H9 (cell line): ENCODE measurements around the gene GCLC. TPM values are rescaled to one million over a fixed set of nuclear protein-coding genes. Genes with fewer than 3 reads are reported as not detected.

Experiments used
- DNase-seq: peaks from one replicate; pipeline ENCODE4 v3.0.0-alpha.2; 2017
- H2AFZ ChIP-seq: one replicate; pipeline ENCODE4 v1.6.1; 2013; ENCODE audit warnings: mild to moderate bottlenecking, low read length, control low read depth, moderate library complexity
- H2AK5ac ChIP-seq: 2 replicates; pipeline ENCODE4 v1.6.1; 2013; ENCODE audit warnings: low read length, control low read depth, mixed read lengths; ENCODE audit not compliant: insufficient read length
- H2BK120ac ChIP-seq: one replicate; pipeline ENCODE4 v1.6.1; 2013; ENCODE audit warnings: low read depth, mild to moderate bottlenecking, low read length, control low read depth, inconsistent platforms; ENCODE audit not compliant: poor library complexity, severe bottlenecking
- H2BK12ac ChIP-seq: 2 replicates; pipeline ENCODE4 v1.6.1; 2013; ENCODE audit warnings: low read length, control low read depth, mixed read lengths, low read depth; ENCODE audit not compliant: insufficient read length
- H2BK15ac ChIP-seq: 2 replicates; pipeline ENCODE4 v1.6.1; 2013; ENCODE audit warnings: low read depth, low read length, control low read depth
- H2BK20ac ChIP-seq: one replicate; pipeline ENCODE4 v1.6.1; 2013; ENCODE audit warnings: low read depth, mild to moderate bottlenecking, low read length, control low read depth, inconsistent platforms; ENCODE audit not compliant: poor library complexity, severe bottlenecking
- H2BK5ac ChIP-seq: 2 replicates; pipeline ENCODE4 v1.6.1; 2013; ENCODE audit warnings: low read length, control low read depth, mixed read lengths; ENCODE audit not compliant: insufficient read length
- H3K14ac ChIP-seq: 2 replicates; pipeline ENCODE4 v1.6.1; 2013; ENCODE audit warnings: low read length, control low read depth; ENCODE audit not compliant: insufficient read depth
- H3K18ac ChIP-seq: 2 replicates; pipeline ENCODE4 v1.6.1; 2013; ENCODE audit warnings: low read depth, mild to moderate bottlenecking, mixed read lengths, low read length, control low read depth; ENCODE audit not compliant: insufficient read length
- H3K23ac ChIP-seq: 2 replicates; pipeline ENCODE4 v1.6.1; 2013; ENCODE audit warnings: low read length, control low read depth, mixed read lengths, low read depth; ENCODE audit not compliant: insufficient read length
- H3K23me2 ChIP-seq: 2 replicates; pipeline ENCODE4 v1.6.1; 2013; ENCODE audit warnings: low read depth, mild to moderate bottlenecking, mixed read lengths, low read length, control low read depth; ENCODE audit not compliant: insufficient read length, poor library complexity, severe bottlenecking
- H3K27ac ChIP-seq: 2 replicates; pipeline ENCODE4 v1.5.1; 2013; ENCODE audit warnings: low read length, control low read depth, mixed read lengths, low read depth; ENCODE audit not compliant: insufficient read length
- H3K27me3 ChIP-seq: 2 replicates; pipeline ENCODE4 v1.6.1; 2013; ENCODE audit warnings: low read length, control low read depth, inconsistent platforms; ENCODE audit not compliant: insufficient read depth
- H3K4ac ChIP-seq: 2 replicates; pipeline ENCODE4 v1.6.1; 2013; ENCODE audit warnings: low read depth, mild to moderate bottlenecking, control low read depth, inconsistent platforms, low read length, moderate library complexity
- H3K4me1 ChIP-seq: 2 replicates; pipeline ENCODE4 v1.6.1; 2013; ENCODE audit warnings: low read length, control low read depth, inconsistent platforms; ENCODE audit not compliant: insufficient read depth
- H3K4me2 ChIP-seq: 2 replicates; pipeline ENCODE4 v1.6.1; 2013; ENCODE audit warnings: low read length, control low read depth, mixed read lengths; ENCODE audit not compliant: insufficient read length, insufficient read depth
- H3K56ac ChIP-seq: 2 replicates; pipeline ENCODE4 v1.6.1; 2013; ENCODE audit warnings: low read depth, mild to moderate bottlenecking, mixed read lengths, low read length, control low read depth; ENCODE audit not compliant: insufficient read length
- H3K79me1 ChIP-seq: 2 replicates; pipeline ENCODE4 v1.6.1; 2013; ENCODE audit warnings: low read depth, mild to moderate bottlenecking, moderate library complexity, low read length, control low read depth, inconsistent platforms; ENCODE audit not compliant: insufficient read depth, poor library complexity, severe bottlenecking
- H3K79me2 ChIP-seq: 2 replicates; pipeline ENCODE4 v1.6.1; 2013; ENCODE audit warnings: low read length, control low read depth, inconsistent platforms; ENCODE audit not compliant: insufficient read depth
- H3K9ac ChIP-seq: 2 replicates; pipeline ENCODE4 v1.6.1; 2013; ENCODE audit warnings: low read length, control low read depth, mixed read lengths; ENCODE audit not compliant: insufficient read length; ENCODE audit errors: extremely low read depth
- H3K9me3 ChIP-seq: one replicate; pipeline ENCODE4 v1.6.1; 2013; ENCODE audit warnings: low read depth, low read length, inconsistent platforms; ENCODE audit not compliant: control insufficient read depth
- H3T11ph ChIP-seq: one replicate; pipeline ENCODE4 v1.6.1; 2013; ENCODE audit warnings: mild to moderate bottlenecking, low read length, control low read depth, inconsistent platforms
- H4K20me1 ChIP-seq: one replicate; pipeline ENCODE4 v1.6.1; 2013; ENCODE audit not compliant: control insufficient read depth, insufficient read length, insufficient read depth
- H4K5ac ChIP-seq: 2 replicates; pipeline ENCODE4 v1.6.1; 2013; ENCODE audit warnings: low read depth, mild to moderate bottlenecking, mixed read lengths, low read length, control low read depth; ENCODE audit not compliant: insufficient read length
- H4K8ac ChIP-seq: replicated peaks from 2 replicates; pipeline ENCODE4 v1.6.1; 2013; ENCODE audit warnings: low read length, control low read depth, mixed read lengths, low read depth; ENCODE audit not compliant: insufficient read length
- H4K91ac ChIP-seq: 2 replicates; pipeline ENCODE4 v1.6.1; 2013; ENCODE audit warnings: low read depth, mild to moderate bottlenecking, moderate library complexity, mixed read lengths, low read length, control low read depth; ENCODE audit not compliant: insufficient read length
- H3K27ac Mint-ChIP-seq, 3 experiments: 2 replicates in 2 of 3; 3 replicates in 1 of 3; pipeline ENCODE4 v1.8.0; 2020 to 2021; ENCODE audit warnings: mixed read lengths in 3 of 3, mild to moderate bottlenecking in 1 of 3, moderate library complexity in 1 of 3
- H3K27me3 Mint-ChIP-seq: 2 replicates; pipeline ENCODE4 v1.8.0; 2021; ENCODE audit warnings: low read depth, mild to moderate bottlenecking, moderate library complexity, mixed read lengths
- H3K36me3 Mint-ChIP-seq, 3 experiments: 2 replicates in 2 of 3; 3 replicates in 1 of 3; pipeline ENCODE4 v1.8.0; 2020 to 2021; ENCODE audit warnings: low read depth in 3 of 3, mixed read lengths in 3 of 3; ENCODE audit not compliant: insufficient read depth in 1 of 3
- H3K4me1 Mint-ChIP-seq, 2 experiments: 2 replicates each; pipeline ENCODE4 v1.8.0; 2020; ENCODE audit warnings: mixed read lengths in 2 of 2
- H3K4me3 Mint-ChIP-seq, 2 experiments: 2 replicates in 1 of 2; 3 replicates in 1 of 2; pipeline ENCODE4 v1.8.0; 2020 to 2021; ENCODE audit warnings: mild to moderate bottlenecking in 2 of 2, mixed read lengths in 2 of 2, moderate library complexity in 1 of 2
- H3K9me3 Mint-ChIP-seq, 2 experiments: 2 replicates in 1 of 2; 3 replicates in 1 of 2; pipeline ENCODE4 v1.8.0; 2020; ENCODE audit warnings: mild to moderate bottlenecking in 2 of 2, mixed read lengths in 2 of 2, moderate library complexity in 1 of 2
- CTCF ChIP-seq: fragments of 200-600 bp; sonication (generic); conservative IDR thresholded peaks from 3 replicates; pipeline ENCODE4 v1.8.0; 2021; ENCODE audit warnings: antibody characterized with exemption, mild to moderate bottlenecking
- WGBS: extraction: QIAGEN DNeasy Blood & Tissue Kit; methylation state at CpG from one replicate; pipeline ENCODE4 v1.1.7; 2013; ENCODE audit warnings: missing lambda C conversion rate, low lambda C conversion rate, mixed read lengths; ENCODE audit not compliant: insufficient read length; ENCODE audit errors: extremely low coverage; 5-methylcytosine and 5-hydroxymethylcytosine counted together
- total RNA-seq: library from RNA; stranded (reverse); gene quantifications from 2 replicates; pipeline ENCODE4 v1.2.1, GENCODE V29; 2021

GCLC gene
- total RNA-seq, 1 experiment from 2014 or later = 55.5 TPM

GRCh38 chr6:53514677-53515076 is 30.2 kb downstream of the GCLC start:
- Histone ChIP-seq H3K4me2 (no peak overlapping the region), H2BK120ac (no peak overlapping the region), H2AK5ac (no peak overlapping the region), H3K27me3 (no peaks in the 10 kb centered on the region), H4K20me1 (no peaks in the 10 kb centered on the region), H3K18ac (no peak overlapping the region), H4K8ac (no peak overlapping the region), H3K56ac (no peak overlapping the region), H2AFZ (no peak overlapping the region), H3K79me1 (no peaks in the 10 kb centered on the region), H4K91ac (no peak overlapping the region), H3K4me1 (no peaks in the 10 kb centered on the region), H4K5ac (no peak overlapping the region), H3T11ph (no peak overlapping the region), H3K14ac (no peak overlapping the region), H3K23me2 (no peaks in the 10 kb centered on the region), H3K9ac (no peak overlapping the region), H2BK20ac (no peak overlapping the region), H3K79me2 (peaks cover 2% of the 10 kb centered on the region; the same call in 1 of the 2 replicates), H3K27ac (no peak overlapping the region), H2BK15ac (no peak overlapping the region), H3K9me3 (no peaks in the 10 kb centered on the region), H3K23ac (no peak overlapping the region), H3K4ac (no peak overlapping the region), H2BK12ac (no peak overlapping the region), H2BK5ac (no peak overlapping the region)
- Mint-ChIP-seq H3K36me3 (peaks cover 28 to 53% (median 47%) of the 10 kb centered on the region in 3 experiments; a peak in 6 of 7 replicates), H3K4me1 (no peaks in the 10 kb centered on the region), H3K4me3 (no peak overlapping the region), H3K27me3 (no peaks in the 10 kb centered on the region), H3K27ac (no peak overlapping the region), H3K9me3 (no peaks in the 10 kb centered on the region)
- no peak for DNase-seq
- TF ChIP-seq CTCF = no peak
- WGBS = no CpG with 5 or more reads among the region's 3 CpGs
